K562 (cell line): ENCODE results near the gene CHPF2. TPM values are rescaled to one million over a fixed set of nuclear protein-coding genes. Genes with fewer than 3 reads are reported as not detected.

Experiments
- CBX5 ChIP-seq: IDR thresholded peaks from 2 replicates; pipeline ENCODE4 v1.6.1; 2014; ENCODE audit warnings: low read depth, borderline replicate concordance
- CREB1 ChIP-seq, 2 experiments: sonication (generic) in 1 of 2; formaldehyde crosslinking in 1 of 2; IDR thresholded peaks; 2 replicates each; pipeline versions ENCODE4 v1.6.1 to v1.8.0; 2012 to 2022; ENCODE audit warnings: inconsistent platforms in 1 of 2, mild to moderate bottlenecking in 1 of 2, missing genetic modification reagents in 1 of 2, moderate library complexity in 1 of 2
- EZH2 ChIP-seq: IDR thresholded peaks from 2 replicates; pipeline ENCODE4 v1.6.1; 2012; ENCODE audit warnings: low read depth, mild to moderate bottlenecking, inconsistent platforms, low read length, borderline replicate concordance
- KLF6 ChIP-seq: fragments of 250-450 bp; sonication (Bioruptor Pico); IDR thresholded peaks from 2 replicates; pipeline ENCODE4 v1.4.0; 2020; ENCODE audit warnings: mild to moderate bottlenecking, moderate library complexity, borderline replicate concordance
- PRDM10 ChIP-seq: fragments of 450-650 bp; IDR thresholded peaks from 2 replicates; pipeline ENCODE4 v1.6.1; 2018; ENCODE audit not compliant: partially characterized antibody
- SIRT6 ChIP-seq: IDR thresholded peaks from one replicate; pipeline ENCODE4 v1.6.1; 2012; ENCODE audit warnings: low read depth, mild to moderate bottlenecking, control low read depth, inconsistent platforms, low read length, moderate library complexity
- TBL1XR1 ChIP-seq, 2 experiments: IDR thresholded peaks; 2 replicates each; pipeline ENCODE4 v1.6.1; 2012; ENCODE audit warnings: improper control_type of control experiment in 2 of 2, low read length in 2 of 2, mild to moderate bottlenecking in 1 of 2
- XRCC3 ChIP-seq: fragments of 450-650 bp; IDR thresholded peaks from 2 replicates; pipeline ENCODE4 v1.6.1; 2017; ENCODE audit warnings: mild to moderate bottlenecking, moderate library complexity
- ZNF212 ChIP-seq: fragments of 450-650 bp; formaldehyde crosslinking; IDR thresholded peaks from 2 replicates; pipeline ENCODE4 v1.4.0; 2020; ENCODE audit warnings: mild to moderate bottlenecking
- ZNF407 ChIP-seq: fragments of 450-650 bp; IDR thresholded peaks from 2 replicates; pipeline ENCODE4 v1.6.1; 2016; ENCODE audit warnings: low read depth
- ZNF511 ChIP-seq: sonication (generic); formaldehyde crosslinking; IDR thresholded peaks from 2 replicates; pipeline ENCODE4 v1.8.0; 2022; ENCODE audit warnings: mild to moderate bottlenecking, missing genetic modification reagents
- polyA plus RNA-seq, 8 experiments: library from polyadenylated mRNA; depleted of rRNA in 4 of 8; stranded (reverse) in 5 of 8; unstranded in 3 of 8; fragments of >200 nt; fragmentation: Nextera tagmentation in 2 of 8; fragmentation: Illumina TruSeq in 1 of 8; extraction: Ambion mirVana in 2 of 8; extraction: Trizol in 1 of 8; gene quantifications; 2 replicates each; pipeline versions ENCODE4 v1.2.1 to v1.2.3, GENCODE V29; 2011 to 2014; ENCODE audit warnings: inconsistent platforms in 1 of 8, missing spikeins in 1 of 8
- total RNA-seq, 7 experiments: library from RNA; depleted of rRNA in 6 of 7; stranded (reverse); fragments of >200 nt in 6 of 7; fragmentation: Illumina TruSeq in 2 of 7; extraction: Trizol in 2 of 7; gene quantifications; 2 replicates each; pipeline versions ENCODE4 v1.2.1 to v1.2.3, GENCODE V29; 2011 to 2021; ENCODE audit warnings: low replicate concordance in 1 of 7
- TF ChIP-seq, protein P1 (sequence below): sonication (generic); formaldehyde crosslinking; IDR thresholded peaks from 2 replicates; pipeline ENCODE4 v1.8.1; 2022; ENCODE audit warnings: missing genetic modification reagents
- TF ChIP-seq, protein P2 (sequence below): sonication (generic); formaldehyde crosslinking; IDR thresholded peaks from 2 replicates; pipeline ENCODE4 v1.9.0; 2022; ENCODE audit warnings: mild to moderate bottlenecking, missing genetic modification reagents

CHPF2 gene
- total and polyA plus RNA-seq, 9 of the 15 experiments (the other 6 are each of a cell fraction or from before 2014, with no cell fraction given) = 0.08 to 32.8 (median 10.5) TPM

DNA sequence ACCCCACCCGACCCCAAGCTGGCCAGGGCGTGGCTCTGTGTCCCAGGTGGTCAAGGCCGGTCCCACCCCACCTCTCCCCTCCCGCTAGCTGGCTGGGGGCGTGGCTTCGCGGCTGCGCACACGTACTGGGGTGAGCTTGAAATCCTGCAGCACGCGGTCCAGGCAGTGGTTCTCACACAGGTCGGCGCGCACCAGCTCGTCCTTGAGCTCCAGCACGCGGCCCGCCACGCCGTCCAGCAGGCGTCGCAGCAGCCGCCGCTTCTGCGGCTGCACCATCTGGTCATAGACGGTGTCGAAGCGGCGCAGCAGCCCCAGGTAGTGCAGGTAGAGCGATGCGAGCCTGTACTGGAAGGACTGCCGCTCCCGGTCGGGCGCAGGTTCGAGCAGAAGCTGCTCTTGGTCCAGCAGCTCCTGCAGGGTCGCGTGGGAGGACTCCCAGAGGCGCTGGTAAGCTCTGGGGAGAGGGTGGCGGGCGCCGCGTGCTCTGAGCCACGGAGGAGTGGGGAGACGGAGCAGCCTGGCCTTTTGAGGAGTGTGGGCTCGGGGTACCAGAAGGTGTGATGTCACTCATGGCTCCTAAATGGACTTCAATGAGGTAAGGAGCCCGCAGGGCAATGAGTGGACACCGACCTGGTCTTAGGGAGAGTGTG is 27.8 kb upstream of the CHPF2 start (continued):
- TF ChIP-seq, protein P1, sequence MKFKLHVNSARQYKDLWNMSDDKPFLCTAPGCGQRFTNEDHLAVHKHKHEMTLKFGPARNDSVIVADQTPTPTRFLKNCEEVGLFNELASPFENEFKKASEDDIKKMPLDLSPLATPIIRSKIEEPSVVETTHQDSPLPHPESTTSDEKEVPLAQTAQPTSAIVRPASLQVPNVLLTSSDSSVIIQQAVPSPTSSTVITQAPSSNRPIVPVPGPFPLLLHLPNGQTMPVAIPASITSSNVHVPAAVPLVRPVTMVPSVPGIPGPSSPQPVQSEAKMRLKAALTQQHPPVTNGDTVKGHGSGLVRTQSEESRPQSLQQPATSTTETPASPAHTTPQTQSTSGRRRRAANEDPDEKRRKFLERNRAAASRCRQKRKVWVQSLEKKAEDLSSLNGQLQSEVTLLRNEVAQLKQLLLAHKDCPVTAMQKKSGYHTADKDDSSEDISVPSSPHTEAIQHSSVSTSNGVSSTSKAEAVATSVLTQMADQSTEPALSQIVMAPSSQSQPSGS (CRISPR knock-in tag) = no peak; the same call in 1 of the 2 replicates
- no peak for TF ChIP-seq CREB1 (IDR thresholded peaks at IDR 0.05)
- TF ChIP-seq CREB1 (CRISPR knock-in tag; IDR thresholded peaks at IDR 0.05) = peak; percentile 59; the same call in 1 of the 2 replicates
- TF ChIP-seq TBL1XR1 (IDR thresholded peaks at IDR 0.05; ENCODE audit: low read length in 2 of 2) = no peak
- TF ChIP-seq PRDM10 = no peak
- TF ChIP-seq ZNF407 = no peak
- no peak for TF ChIP-seq SIRT6
- TF ChIP-seq XRCC3 = no peak
- 0 out of 2 replicates have a peak, but pooled peaks have one; percentile 12 for TF ChIP-seq CBX5
- no peak for TF ChIP-seq ZNF212 (CRISPR knock-in tag)
- TF ChIP-seq KLF6 (CRISPR knock-in tag) = no peak
- peak; percentile 71; the same call in 1 of the 2 replicates for TF ChIP-seq ZNF511
- TF ChIP-seq EZH2 = no peak
- TF ChIP-seq, protein P2, sequence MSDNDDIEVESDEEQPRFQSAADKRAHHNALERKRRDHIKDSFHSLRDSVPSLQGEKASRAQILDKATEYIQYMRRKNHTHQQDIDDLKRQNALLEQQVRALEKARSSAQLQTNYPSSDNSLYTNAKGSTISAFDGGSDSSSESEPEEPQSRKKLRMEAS = peak; percentile 96
